Activated T-helper 9 cell treated with anti-CD3 and anti-CD28 coated beads, Interleukin-2, amount 50 U/mL, for 16 hours (primary cell): Measurements from ENCODE around the gene FREY1.

Experiments
- DNase-seq: peaks from one replicate; pipeline ENCODE4 v3.0.0-alpha.2; 2020; ENCODE audit warnings: low read depth

The FREY1 gene

GRCh38 chr11:45894555-45895247 is 12.4 kb downstream of the FREY1 start:
- DNase-seq, result no peak

- no peak for DNase-seq
Observed at GRCh38 chr11:45892856-45893255, 14.2 kb downstream of the FREY1 start.

DNA sequence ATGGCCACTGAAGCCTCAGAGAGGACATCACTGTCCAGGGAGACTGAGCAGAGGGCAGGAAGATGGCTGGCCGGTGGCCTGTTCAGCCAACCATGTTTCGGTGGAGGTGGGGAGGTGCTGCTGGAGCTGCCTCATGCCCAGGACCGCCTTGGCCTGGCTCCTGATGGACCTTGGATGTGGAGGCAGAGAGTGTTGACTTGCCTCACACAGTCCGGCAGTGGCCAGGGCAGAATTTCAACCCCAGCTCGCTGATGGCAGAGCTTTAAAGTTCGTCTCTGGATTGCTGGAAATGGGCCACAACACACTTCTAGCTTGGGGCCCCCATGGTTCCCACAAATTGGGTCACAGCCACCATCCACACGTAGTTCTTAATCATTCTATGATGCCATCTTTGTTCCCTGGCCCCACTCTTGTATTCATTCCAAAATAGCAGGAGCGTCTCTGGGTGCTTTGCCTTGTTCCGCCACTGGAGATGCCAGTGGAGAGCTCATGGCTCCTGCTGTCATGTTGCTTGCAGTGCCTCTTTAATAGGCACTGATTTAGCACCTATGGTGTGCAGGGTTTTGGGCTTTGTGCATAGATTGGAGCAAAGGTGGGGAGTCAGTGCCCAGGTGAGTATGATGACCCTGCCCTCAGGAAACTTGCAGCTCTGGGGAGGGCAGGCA is 16.1 kb downstream of the FREY1 start:
- DNase-seq, result no peak

- no peak for DNase-seq
Observed at GRCh38 chr11:45889966-45890365, 17.1 kb downstream of the FREY1 start.

DNA sequence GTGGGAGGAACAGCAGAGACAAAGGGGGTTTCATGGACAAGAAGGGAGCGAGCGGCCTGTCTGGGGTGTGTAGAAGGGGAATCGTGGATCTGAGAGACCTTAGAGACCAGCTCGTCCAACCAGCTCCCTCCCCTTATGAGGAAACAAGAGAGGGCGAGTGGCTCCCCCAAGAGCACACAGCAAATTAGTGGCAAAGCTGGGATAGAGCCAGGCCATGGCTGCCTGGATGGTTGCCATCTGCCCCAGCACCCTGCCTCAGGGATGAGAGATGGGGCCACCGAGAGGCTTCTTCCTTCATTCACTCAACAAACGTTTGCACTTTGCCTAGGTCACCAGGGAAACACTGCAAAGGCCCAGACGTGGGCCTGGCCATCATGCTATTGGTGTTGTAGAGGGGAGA is 17.5 kb downstream of the FREY1 start:
- DNase-seq, result no peak

- no peak for DNase-seq
Observed at GRCh38 chr11:45887587-45887986, 19.5 kb downstream of the FREY1 start.

GRCh38 chr11:45886816-45887520 is 20.1 kb downstream of the FREY1 start:
- DNase-seq, result no peak

GRCh38 chr11:45885921-45886721 is 20.9 kb downstream of the FREY1 start:
- no peak for DNase-seq

GRCh38 chr11:45885274-45885920 is 21.7 kb downstream of the FREY1 start, which contains the start of gene MAPK8IP1:
Gene MAPK8IP1, plus strand, starts transcription at chr11:45885651. Its CDS starts 170 bp downstream, at chr11:45885821.
- DNase-seq, result peak; percentile 35

GRCh38 chr11:45884596-45885185 is 22.4 kb downstream of the FREY1 start:
- no peak for DNase-seq

GRCh38 chr11:45881708-45882368 is 25.2 kb downstream of the FREY1 start:
- DNase-seq, result no peak

- DNase-seq, result no peak
Observed at GRCh38 chr11:45880772-45881570, 26.1 kb downstream of the FREY1 start.

DNA sequence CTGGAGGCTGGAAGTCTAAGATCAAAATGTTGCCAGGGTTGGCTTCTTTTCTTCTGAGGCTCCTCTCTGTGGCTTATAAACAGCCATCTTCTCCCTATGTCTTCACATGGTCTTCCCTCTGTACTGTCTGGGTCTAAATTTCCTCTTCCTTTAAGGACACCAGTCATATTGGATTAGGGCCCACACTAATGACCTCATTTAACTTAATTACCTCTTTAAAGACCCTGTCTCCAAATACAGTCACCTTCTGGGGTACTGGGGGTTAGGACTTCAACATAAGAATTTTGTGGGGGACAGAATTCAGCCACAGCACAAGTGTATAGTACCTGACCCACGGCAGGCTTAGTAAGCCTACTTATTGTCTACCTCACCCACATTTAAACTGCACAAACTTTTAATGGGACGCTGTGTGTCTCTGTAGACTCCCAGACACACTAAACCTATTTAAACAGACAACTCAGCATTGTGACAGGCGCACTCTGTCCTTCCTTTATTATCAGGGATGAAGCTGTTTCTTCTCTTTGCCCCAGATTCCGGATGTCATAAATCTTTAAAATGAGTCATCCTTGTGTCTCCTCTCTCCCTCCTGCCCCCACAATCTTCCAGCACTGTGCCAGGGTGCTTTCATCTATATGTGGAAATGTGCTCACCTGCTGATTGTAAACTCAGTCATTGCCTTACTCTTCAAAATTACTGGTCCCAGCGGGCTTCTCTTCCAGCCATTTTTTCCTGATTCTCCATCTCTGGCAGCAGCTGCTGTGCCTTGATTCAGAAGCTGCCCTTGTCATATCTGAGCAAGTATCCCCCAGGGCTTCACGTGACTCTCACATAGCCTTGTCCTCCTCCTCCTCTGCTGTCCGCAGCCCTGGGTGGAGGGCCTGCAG is 27.0 kb downstream of the FREY1 start:
- DNase-seq, result no peak

DNA sequence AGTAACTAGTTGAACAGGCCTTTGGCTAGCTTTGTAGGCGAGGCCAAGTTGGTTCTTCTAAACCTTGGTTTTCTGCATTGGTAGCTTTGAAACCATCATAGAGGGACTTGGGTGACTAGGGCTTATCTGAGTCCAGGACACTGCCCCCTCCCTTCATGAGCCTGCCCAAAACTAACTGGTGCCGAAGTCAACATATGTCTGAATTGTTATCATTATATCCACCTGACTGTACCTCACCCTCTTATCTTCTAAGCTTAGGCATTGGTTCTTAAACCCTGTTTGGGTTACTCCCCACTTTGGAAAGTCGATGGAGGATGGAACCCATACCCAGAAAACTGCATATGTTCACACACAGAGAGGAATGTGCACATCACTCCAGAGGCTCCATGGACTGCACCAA is 29.2 kb downstream of the FREY1 start:
- DNase-seq, result no peak

GRCh38 chr11:45877221-45877620 is 29.9 kb downstream of the FREY1 start:
- no peak for DNase-seq

DNA sequence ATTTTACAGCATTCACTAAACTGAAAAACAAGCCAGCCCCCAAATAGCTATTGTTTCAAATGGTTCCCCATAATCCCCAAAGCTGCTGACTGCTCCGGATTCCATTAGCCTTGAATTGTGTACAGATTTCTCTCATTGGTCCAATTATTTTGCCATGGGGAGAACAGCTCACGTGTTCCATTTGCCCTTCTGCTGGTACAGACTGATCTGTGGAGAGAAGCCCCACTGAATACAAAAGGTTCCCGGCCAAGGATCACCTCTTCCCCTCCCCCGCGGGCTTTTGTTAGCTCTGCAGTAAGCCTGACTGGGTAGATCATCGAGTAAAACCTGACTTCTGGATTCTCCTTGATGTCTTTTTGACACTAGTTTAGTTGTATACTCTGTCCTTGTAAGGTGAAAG is 30.7 kb downstream of the FREY1 start:
- DNase-seq, result no peak

DNA sequence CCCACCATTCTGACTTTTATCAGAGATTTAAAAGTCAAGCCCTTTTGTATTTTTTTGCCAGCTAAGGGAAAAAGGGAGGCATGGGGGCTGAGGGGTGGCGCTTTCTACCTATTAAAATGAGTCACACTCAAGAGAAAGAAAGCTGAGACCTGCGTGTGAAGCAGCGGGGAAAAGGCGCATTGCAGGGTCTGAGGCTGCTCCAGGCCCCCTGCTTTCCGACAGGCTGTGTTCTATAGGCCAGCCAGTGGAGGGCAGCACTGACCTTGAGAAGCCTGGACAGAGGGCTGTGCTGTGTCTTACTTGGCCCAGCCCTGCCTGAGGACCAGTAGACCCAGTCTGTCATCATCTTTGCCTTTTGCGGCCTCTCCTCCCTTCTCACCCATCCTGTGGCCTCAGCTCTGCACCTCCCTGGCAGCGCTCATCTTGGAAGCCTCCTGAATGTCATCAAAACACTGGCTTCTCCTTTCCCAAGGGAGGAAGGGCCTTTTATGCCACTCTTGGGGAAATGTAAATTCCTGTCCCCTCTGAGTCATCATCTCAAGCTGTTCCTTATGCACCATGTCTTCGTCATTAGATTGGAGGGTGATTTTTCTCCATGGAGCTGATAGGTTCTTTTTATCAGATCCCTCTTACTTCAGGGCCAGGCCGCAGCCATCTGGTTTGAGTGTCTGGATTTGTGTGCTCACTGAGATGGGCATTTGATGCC is 34.3 kb downstream of the FREY1 start:
- no peak for DNase-seq

- DNase-seq, result no peak
Observed at GRCh38 chr11:45871638-45872037, 35.4 kb downstream of the FREY1 start.
